PC-9 (cell line): ENCODE data around the gene KIF6. TPM values are rescaled to one million over a fixed set of nuclear protein-coding genes. Genes with fewer than 3 reads are reported as not detected.

Source experiments
- BruUV-seq: library from RNA; stranded (reverse); fragments of 400-500 nt; replicated peaks from 2 replicates; lab custom pipeline; 2021; lab: Mats Ljungman, UMichigan
- CTCF ChIA-PET: fragments of 300-600 bp; sonication (Branson Sonifier 250); formaldehyde crosslinking; loops from one replicate; lab custom pipeline; 2022; ENCODE audit warnings: antibody characterized with exemption; lab: Charles Lee
- POLR2A ChIA-PET: fragments of 300-600 bp; sonication (Branson Sonifier 250); formaldehyde crosslinking; loops from one replicate; lab custom pipeline; 2022; ENCODE audit warnings: antibody characterized with exemption; ENCODE audit not compliant: unreplicated experiment; lab: Charles Lee
- DNase-seq, 2 experiments: peaks; one replicate each; pipeline versions ENCODE4 v3.0.0 to v3.0.0-alpha.2; 2015 to 2022; ENCODE audit warnings: mixed read lengths in 1 of 2
- H2AFZ ChIP-seq: fragments of 200-600 bp; sonication (generic); 2 replicates; pipeline ENCODE4 v1.8.1; 2017; ENCODE audit warnings: antibody characterized with exemption
- H3F3A ChIP-seq: fragments of 200-600 bp; sonication (generic); 2 replicates; pipeline ENCODE4 v1.8.1; 2017; ENCODE audit warnings: antibody characterized with exemption, mild to moderate bottlenecking, low read depth; ENCODE audit not compliant: insufficient read depth
- H3K27ac ChIP-seq: fragments of 200-600 bp; sonication (generic); 2 replicates; pipeline ENCODE4 v1.6.1; 2016; ENCODE audit warnings: mixed run types
- H3K27me3 ChIP-seq: fragments of 200-600 bp; sonication (generic); 2 replicates; pipeline ENCODE4 v1.6.1; 2016; ENCODE audit warnings: low read depth, mixed run types; ENCODE audit not compliant: insufficient read depth
- H3K36me3 ChIP-seq: fragments of 200-600 bp; sonication (generic); 2 replicates; pipeline ENCODE4 v1.6.1; 2016; ENCODE audit warnings: low read depth, mixed run types
- H3K4me1 ChIP-seq: fragments of 200-600 bp; sonication (generic); replicated peaks from 2 replicates; pipeline ENCODE4 v1.6.1; 2016; ENCODE audit warnings: mixed run types; ENCODE audit not compliant: insufficient read depth
- H3K4me2 ChIP-seq: fragments of 200-600 bp; sonication (generic); 2 replicates; pipeline ENCODE4 v1.6.1; 2017; ENCODE audit warnings: mixed run types
- H3K4me3 ChIP-seq: fragments of 200-600 bp; sonication (generic); 2 replicates; pipeline ENCODE4 v1.6.1; 2016; ENCODE audit warnings: mixed run types
- H3K79me2 ChIP-seq: fragments of 200-600 bp; sonication (generic); 2 replicates; pipeline ENCODE4 v1.6.1; 2017; ENCODE audit warnings: low read depth, mixed run types
- H3K9me2 ChIP-seq: fragments of 200-600 bp; sonication (generic); 2 replicates; pipeline ENCODE4 v1.8.1; 2017; ENCODE audit warnings: mild to moderate bottlenecking; ENCODE audit not compliant: insufficient read depth
- H3K9me3 ChIP-seq: fragments of 200-600 bp; sonication (generic); 2 replicates; pipeline ENCODE4 v1.8.1; 2016; ENCODE audit warnings: low read depth; ENCODE audit not compliant: insufficient read depth
- H4K20me1 ChIP-seq: fragments of 200-600 bp; sonication (generic); 2 replicates; pipeline ENCODE4 v1.8.1; 2017; ENCODE audit not compliant: insufficient read depth
- EZH2 ChIP-seq: fragments of 200-600 bp; sonication (generic); IDR thresholded peaks from 2 replicates; pipeline ENCODE4 v1.8.0; 2017; ENCODE audit warnings: antibody characterized with exemption, low read depth
- intact Hi-C: fragments of 100-400 bp; cut with micrococcal nuclease; formaldehyde crosslinking; loops from one replicate; pipeline ENCODE4 v1.10.0; 2022; ENCODE audit not compliant: unreplicated experiment
- total RNA-seq: library from RNA; stranded (reverse); gene quantifications from 2 replicates; pipeline ENCODE4 v1.2.3, GENCODE V29; 2021
- TF ChIP-seq, protein P1 (sequence below): fragments of 200-600 bp; sonication (generic); conservative IDR thresholded peaks from 2 replicates; pipeline ENCODE4 v1.6.1; 2017; ENCODE audit warnings: mixed run types, antibody characterized with exemption, mild to moderate bottlenecking, moderate library complexity

The KIF6 gene
- total RNA-seq, 1 experiment from 2014 or later = not detected

DNA sequence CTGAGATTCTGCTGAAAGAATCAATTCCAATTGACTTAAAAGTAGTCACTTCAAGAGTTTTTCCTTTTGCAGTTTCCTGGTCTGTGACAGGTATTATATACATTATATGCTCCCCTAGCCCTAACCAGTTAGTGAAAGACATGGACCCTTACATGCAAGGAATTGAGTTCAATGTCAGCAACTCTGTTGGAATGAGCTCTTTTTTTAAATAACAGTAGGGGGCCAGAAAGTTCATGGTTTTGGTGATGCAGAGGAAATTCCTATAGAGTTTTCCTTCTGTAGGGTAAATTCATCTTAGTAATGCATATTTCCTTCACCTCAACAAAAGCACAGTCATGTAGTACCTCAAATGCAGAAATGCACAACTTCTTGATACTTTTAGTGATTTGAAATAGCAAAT lies 172.2 kb downstream of the KIF6 start:
- Histone ChIP-seq H3K36me3 (no peaks in the 10 kb centered on the region), H3K9me3 (no peaks in the 10 kb centered on the region), H3K4me3 (no peak overlapping the region), H4K20me1 (no peaks in the 10 kb centered on the region), H2AFZ (no peak overlapping the region), H3K4me2 (no peak overlapping the region), H3K27ac (no peak overlapping the region), H3K4me1 (no peaks in the 10 kb centered on the region), H3K27me3 (peaks cover 44% of the 10 kb centered on the region), H3F3A (no peaks in the 10 kb centered on the region), H3K9me2 (no peaks in the 10 kb centered on the region), H3K79me2 (no peaks in the 10 kb centered on the region)
- ChIA-PET POLR2A (no interaction called here), CTCF (no interaction called here)
- no TSS peak for BruUV-seq
- TF ChIP-seq EZH2 = no peak
- TF ChIP-seq, protein P1, sequence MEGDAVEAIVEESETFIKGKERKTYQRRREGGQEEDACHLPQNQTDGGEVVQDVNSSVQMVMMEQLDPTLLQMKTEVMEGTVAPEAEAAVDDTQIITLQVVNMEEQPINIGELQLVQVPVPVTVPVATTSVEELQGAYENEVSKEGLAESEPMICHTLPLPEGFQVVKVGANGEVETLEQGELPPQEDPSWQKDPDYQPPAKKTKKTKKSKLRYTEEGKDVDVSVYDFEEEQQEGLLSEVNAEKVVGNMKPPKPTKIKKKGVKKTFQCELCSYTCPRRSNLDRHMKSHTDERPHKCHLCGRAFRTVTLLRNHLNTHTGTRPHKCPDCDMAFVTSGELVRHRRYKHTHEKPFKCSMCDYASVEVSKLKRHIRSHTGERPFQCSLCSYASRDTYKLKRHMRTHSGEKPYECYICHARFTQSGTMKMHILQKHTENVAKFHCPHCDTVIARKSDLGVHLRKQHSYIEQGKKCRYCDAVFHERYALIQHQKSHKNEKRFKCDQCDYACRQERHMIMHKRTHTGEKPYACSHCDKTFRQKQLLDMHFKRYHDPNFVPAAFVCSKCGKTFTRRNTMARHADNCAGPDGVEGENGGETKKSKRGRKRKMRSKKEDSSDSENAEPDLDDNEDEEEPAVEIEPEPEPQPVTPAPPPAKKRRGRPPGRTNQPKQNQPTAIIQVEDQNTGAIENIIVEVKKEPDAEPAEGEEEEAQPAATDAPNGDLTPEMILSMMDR = no peak
- intact Hi-C loops = loop anchor here (5.0 kb wide), 1 partner anchor 594 kb away; no protein-coding TSS in a partner anchor
- no peak for DNase-seq

DNA sequence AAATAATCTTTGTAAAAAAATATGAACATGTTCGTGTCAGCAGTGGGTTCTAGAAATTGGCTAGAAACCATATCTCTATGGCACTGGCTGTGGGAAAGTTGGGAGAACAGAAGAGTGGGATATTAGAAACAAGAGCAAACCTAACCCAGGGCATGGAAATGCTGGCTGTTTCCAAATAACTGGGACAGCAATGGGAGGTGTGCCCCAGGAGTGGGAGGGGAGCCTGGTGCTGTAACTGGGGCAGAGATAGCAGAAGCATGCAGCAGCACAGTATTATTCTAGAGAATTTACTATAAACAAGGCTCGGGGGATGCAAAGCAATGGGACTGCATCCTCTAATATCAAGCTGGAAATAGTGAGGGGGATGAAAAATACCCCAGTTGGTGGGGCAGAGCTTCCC lies 175.0 kb downstream of the KIF6 start:
- Histone ChIP-seq H3K4me3 (no peak overlapping the region), H2AFZ (no peak overlapping the region), H3K27ac (no peak overlapping the region), H3K4me2 (no peak overlapping the region), H3K4me1 (no peaks in the 10 kb centered on the region), H4K20me1 (no peaks in the 10 kb centered on the region), H3F3A (no peaks in the 10 kb centered on the region), H3K79me2 (no peaks in the 10 kb centered on the region), H3K36me3 (no peaks in the 10 kb centered on the region), H3K27me3 (peaks cover 36% of the 10 kb centered on the region), H3K9me3 (no peaks in the 10 kb centered on the region), H3K9me2 (no peaks in the 10 kb centered on the region)
- CTCF ChIA-PET = no interaction called here
- no TSS peak for BruUV-seq
- no peak for TF ChIP-seq EZH2
- TF ChIP-seq, protein P1 = no peak
- intact Hi-C loops = loop anchor here (5.0 kb wide), 1 partner anchor 597 kb away; no protein-coding TSS in a partner anchor
- no peak for DNase-seq
- POLR2A ChIA-PET = no interaction called here

DNA sequence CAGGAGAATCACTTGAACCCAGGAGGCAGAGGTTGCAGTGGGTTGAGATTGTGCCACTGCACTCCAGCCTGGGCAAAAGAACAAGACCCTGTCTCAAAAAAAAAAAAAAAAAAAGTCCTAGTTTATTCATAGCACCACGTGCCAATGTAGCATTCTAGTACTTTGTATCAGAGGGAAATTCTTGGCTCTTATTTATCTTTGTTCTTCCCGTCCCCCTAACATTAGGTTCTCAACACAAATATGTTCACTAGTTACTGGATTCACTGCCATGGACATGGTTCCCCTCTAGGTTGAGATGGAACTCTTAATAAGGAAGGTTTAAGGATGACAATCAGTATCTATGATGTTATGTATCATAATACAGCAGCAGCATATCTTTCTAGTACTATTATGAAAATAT lies 178.5 kb downstream of the KIF6 start:
- DNase-seq = no peak
- no TSS peak for BruUV-seq
- no peaks in the 10 kb centered on the region for H4K20me1 ChIP-seq
- no peaks in the 10 kb centered on the region for H3K4me1 ChIP-seq
- H3K9me3 ChIP-seq = no peaks in the 10 kb centered on the region
- peaks cover 30% of the 10 kb centered on the region for H3K27me3 ChIP-seq
- H3K9me2 ChIP-seq = no peaks in the 10 kb centered on the region
- CTCF ChIA-PET = no interaction called here
- intact Hi-C loops = no loop called here
- H3K4me3 ChIP-seq = no peak overlapping the region
- H3K27ac ChIP-seq = no peak overlapping the region
- POLR2A ChIA-PET = no interaction called here
- H2AFZ ChIP-seq = no peak overlapping the region
- no peaks in the 10 kb centered on the region for H3K36me3 ChIP-seq
- H3K79me2 ChIP-seq = no peaks in the 10 kb centered on the region
- no peaks in the 10 kb centered on the region for H3F3A ChIP-seq
- no peak for TF ChIP-seq EZH2
- TF ChIP-seq, protein P1 = no peak
- no peak overlapping the region for H3K4me2 ChIP-seq
